IMR-90 (cell line): ENCODE results near the gene FXYD5.

Experiments used
- TF ChIP-seq, protein P1 (sequence below): fragments of 150-350 bp; IDR thresholded peaks from 2 replicates; pipeline ENCODE4 v1.6.1; 2017; ENCODE audit warnings: mild to moderate bottlenecking, antibody characterized with exemption, low read length, low read depth
- TF ChIP-seq, protein P2 (sequence below): conservative IDR thresholded peaks from 2 replicates; pipeline ENCODE4 v1.5.1; 2012; ENCODE audit warnings: mild to moderate bottlenecking, low read depth, low read length, improper control_type of control experiment

DNA sequence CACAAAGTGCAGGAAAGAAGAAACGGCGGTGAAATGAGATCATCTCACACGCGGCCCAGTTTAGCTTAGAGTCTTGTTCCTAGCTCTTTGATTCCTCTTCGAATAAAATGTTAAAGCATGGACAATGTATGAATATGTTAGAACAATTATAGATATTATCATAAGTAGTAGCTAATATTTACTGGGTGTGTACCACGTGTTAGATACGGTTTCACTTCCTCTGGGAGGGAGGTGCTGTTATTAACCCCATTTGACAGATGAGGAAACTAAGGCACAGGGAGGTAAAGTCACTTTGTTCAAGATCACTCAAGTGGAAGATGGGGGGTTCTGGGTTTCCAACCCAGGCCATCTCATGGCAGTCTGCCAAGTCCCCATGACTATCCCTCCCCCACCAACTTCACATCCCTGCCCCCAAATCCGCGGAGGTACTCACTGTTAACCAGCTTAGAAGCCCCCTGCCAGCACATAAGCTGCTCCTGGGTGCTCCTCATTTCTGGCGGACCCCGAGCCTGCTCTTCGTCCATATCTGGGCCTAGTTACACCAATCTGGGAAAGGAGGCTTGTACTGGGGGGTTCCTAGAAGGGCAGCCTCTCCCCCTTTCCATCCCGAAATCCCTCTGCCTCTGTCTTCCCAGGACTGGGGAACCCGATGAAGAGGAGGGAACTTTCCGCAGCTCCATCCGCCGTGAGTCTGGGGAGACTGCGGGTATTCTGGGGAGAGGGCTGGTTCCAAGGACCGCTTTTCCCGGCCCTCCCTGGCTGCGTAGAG is 12.5 kb upstream of the FXYD5 start:
- TF ChIP-seq, protein P1, sequence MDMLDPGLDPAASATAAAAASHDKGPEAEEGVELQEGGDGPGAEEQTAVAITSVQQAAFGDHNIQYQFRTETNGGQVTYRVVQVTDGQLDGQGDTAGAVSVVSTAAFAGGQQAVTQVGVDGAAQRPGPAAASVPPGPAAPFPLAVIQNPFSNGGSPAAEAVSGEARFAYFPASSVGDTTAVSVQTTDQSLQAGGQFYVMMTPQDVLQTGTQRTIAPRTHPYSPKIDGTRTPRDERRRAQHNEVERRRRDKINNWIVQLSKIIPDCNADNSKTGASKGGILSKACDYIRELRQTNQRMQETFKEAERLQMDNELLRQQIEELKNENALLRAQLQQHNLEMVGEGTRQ: no peak
- TF ChIP-seq, protein P2, sequence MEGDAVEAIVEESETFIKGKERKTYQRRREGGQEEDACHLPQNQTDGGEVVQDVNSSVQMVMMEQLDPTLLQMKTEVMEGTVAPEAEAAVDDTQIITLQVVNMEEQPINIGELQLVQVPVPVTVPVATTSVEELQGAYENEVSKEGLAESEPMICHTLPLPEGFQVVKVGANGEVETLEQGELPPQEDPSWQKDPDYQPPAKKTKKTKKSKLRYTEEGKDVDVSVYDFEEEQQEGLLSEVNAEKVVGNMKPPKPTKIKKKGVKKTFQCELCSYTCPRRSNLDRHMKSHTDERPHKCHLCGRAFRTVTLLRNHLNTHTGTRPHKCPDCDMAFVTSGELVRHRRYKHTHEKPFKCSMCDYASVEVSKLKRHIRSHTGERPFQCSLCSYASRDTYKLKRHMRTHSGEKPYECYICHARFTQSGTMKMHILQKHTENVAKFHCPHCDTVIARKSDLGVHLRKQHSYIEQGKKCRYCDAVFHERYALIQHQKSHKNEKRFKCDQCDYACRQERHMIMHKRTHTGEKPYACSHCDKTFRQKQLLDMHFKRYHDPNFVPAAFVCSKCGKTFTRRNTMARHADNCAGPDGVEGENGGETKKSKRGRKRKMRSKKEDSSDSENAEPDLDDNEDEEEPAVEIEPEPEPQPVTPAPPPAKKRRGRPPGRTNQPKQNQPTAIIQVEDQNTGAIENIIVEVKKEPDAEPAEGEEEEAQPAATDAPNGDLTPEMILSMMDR: no peak
